A549 treated with dexamethasone at 1 μM for 4 hours (cell line): ENCODE results near the gene TMUB2. TPM values are rescaled to one million over a fixed set of nuclear protein-coding genes. Genes with fewer than 3 reads are reported as not detected.

Experiments
- total RNA-seq: library from RNA; stranded (reverse); fragments of 200-300 nt; extraction: Qiagen RNA extraction; gene quantifications from 5 replicates; pipeline ENCODE4 v1.2.3, GENCODE V29; 2022

Gene TMUB2
- total RNA-seq: 32.9 to 41.2 TPM (median 39.6 TPM) in 5 replicates

DNA sequence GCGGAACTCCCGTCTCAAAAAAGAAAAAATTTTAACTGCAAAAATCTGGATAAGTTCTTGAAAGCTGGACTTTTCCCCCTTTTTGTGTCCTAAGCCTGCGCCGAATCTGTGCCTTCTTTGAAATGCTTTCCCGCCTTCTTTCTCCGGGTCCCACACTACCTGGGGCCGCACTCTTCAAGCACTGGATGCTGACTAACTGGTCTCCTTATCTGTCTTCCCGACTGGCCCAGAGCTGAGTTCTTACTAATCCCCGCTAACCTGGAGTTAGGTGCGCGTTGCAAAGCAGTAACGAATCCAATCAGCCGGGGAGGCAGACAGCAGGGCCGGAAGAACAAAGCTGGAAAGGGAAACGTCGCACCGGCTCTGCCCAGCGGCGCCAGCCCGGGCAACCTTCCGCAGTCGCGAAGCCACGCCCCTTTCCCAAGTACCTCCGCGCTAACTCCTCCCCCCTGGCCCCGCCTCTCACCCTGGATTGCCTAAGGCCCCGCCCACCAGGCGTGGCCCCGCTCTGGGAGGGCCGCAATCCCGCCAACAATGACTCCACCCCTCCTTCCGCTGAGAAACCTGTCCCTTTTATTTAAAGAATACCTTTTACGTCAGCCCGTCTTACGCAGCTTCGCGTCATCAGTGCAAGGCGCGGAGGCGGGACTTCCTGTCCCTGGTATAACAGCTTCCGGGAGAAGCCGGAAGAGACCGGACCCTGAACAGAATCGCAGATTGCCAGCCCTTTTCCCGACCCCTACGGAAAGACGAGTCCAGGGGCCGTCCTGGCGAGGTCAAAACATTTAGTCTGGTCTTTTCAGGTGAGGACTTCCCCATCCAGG is at the start of gene TMUB2:
TSS of gene TMUB2 (plus strand) at position 666 of the 824 bp plus-strand sequence. CDS start 737 bp downstream, outside the sequence.

DNA sequence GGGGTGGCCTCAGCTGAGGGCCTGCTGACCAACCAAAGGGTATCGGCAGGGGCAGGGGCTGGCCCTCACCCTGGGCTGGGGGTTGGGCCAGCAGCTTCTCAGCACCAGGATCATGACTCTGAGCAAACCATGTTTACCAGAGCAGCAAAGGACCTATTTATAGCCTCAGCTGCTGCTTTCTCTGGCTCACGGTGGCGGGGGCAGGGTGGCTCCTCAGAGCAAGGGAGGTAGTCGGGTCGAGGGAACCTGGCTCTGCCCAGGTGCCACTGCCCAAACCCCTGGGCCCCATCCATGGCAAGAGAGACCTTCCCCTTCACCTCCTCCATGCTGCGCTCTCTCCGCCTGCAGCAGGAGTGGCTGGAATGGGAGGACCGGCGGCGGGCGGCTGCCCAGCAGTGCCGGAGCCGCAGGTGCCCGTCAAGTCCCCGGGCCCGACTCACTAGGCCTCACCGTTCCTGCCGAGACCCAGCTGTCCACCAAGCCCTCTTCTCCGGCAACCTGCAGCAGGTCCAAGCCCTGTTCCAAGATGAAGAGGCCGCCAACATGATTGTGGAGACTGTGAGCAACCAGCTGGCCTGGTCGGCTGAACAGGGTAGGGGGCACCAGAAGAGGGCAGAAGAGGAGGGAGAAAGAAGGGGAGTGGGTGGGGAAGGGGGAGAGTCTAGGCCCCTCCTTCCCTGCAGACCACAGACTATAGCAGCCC is 16.1 kb upstream of the TMUB2 start, which contains the start of gene ASB16:
TSS of gene ASB16 (plus strand) at position 206 of the 703 bp plus-strand sequence. CDS start at position 292, 86 bp downstream.

DNA sequence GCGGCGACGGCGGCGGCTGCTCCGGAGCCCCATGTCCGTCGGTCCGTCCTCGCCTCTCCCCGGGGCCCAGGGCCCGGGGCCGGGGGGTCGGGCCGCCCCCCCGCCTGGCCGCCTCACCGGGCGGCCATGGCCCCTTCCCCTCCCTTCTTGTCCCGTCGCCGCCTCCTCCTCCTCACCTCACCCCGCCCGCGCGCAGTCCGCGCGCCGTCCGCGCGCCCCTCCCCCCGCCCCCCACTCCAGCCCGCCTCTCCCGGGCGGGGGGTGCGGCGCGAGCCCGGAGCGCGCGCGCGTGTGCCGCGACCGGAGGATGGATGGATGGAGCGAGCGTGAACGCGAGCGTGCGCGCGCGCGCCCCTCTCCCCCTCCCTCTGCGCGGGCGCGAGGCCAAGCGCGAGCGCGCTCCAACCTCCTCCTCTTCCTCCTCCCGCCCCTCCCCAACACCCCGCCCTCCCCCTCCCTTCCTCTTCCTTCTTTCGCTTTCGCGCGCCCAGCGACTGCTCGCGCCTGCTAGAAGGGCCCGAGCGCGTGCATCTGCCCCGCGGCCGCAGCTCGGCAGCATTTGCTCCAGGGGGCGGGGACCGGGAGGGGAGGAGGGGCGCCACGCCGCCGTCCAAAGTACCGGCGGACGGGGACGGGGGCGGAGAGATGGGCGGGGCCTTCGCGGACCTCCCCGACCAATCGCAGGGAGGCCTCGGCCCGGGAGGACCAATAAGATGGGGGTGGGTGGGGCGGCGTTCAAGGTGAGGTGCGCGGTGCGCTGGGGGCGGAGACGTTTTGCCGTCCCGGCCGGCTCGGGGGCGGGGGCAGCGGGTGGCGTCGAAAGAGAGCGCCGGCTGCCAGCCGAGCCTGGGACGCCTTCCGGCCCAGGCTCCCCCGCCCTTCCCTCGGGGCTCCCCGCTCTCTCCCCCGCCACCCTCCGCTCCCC is 13.0 kb downstream of the TMUB2 start, which contains the start of gene ATXN7L3:
TSS of gene ATXN7L3 (minus strand) at position 332 of the 925 bp plus-strand sequence. CDS start 1,814 bp downstream, outside the sequence.

DNA sequence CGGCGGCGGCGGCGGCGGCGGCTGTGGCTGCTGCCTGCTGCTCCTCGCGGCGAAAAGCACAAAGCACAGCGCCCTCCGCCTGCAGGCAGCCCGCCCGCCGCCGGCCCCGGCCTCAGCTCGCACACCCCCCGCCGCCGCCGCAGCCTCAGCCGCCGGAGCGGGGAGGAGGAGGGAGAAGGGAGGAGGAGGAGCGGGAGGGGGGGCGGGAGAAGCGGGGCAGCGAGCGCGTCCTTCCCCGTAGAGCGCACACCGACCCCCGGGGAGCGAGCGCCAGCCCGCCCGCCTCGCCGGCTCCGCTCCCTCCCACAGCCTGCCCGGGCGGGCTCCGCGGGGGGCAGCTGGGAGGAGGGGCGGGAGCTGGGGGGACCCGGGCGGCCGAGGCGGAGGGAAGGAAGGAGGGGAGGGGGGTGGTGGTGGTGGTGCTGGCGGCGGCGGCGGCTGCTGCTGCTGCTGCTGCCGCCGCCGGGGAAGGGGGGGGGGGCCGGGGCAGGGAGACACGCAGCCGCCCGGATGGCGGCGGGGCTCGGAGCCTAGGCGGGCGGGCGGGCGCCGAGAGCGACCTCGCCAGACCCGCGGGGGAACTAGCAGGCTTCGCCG is 32.9 kb downstream of the TMUB2 start, which contains the start of gene UBTF:
TSS of gene UBTF (minus strand) at position 60 of the 597 bp plus-strand sequence. CDS start 1,446 bp downstream, outside the sequence.

Other genes with a start within 250 kb of the TMUB2 start
- not detected in 5 replicates for gene PPY, start 244.5 kb upstream of the TMUB2 start, total RNA-seq
- 0.21 TPM in 1 of 5 replicates, not detected in the others for gene PYY, start 233.0 kb upstream of the TMUB2 start, total RNA-seq
- gene NAGS, start 182.3 kb upstream of the TMUB2 start, total RNA-seq: 1.1 to 1.8 TPM (median 1.3 TPM) in 5 replicates
- gene TMEM101, start 172.0 kb upstream of the TMUB2 start, total RNA-seq: 24.7 to 29.9 TPM (median 27.8 TPM) in 5 replicates
- gene LSM12, start 120.3 kb upstream of the TMUB2 start, total RNA-seq: 53.5 to 59.5 TPM (median 56.0 TPM) in 5 replicates
- 121 to 179 TPM (median 173 TPM) in 5 replicates for gene G6PC3, start 116.2 kb upstream of the TMUB2 start, total RNA-seq
- 13.5 to 16.0 TPM (median 13.7 TPM) in 5 replicates for gene HDAC5, start 63.3 kb upstream of the TMUB2 start, total RNA-seq
- gene HROB, start 45.0 kb upstream of the TMUB2 start, total RNA-seq: 8.4 to 11.8 TPM (median 10.5 TPM) in 5 replicates
- gene ASB16, start 16.3 kb upstream of the TMUB2 start, total RNA-seq: 0.05 to 0.07 TPM (median 0.06 TPM) in 3 of 5 replicates, not detected in the others
- 53.1 to 65.4 TPM (median 64.4 TPM) in 5 replicates for gene ATXN7L3, start 12.9 kb downstream of the TMUB2 start, total RNA-seq
- 77.3 to 96.3 TPM (median 93.7 TPM) in 5 replicates for gene UBTF, start 32.7 kb downstream of the TMUB2 start, total RNA-seq
- 0.02 TPM in 2 of 5 replicates, not detected in the others for gene SLC4A1, start 81.2 kb downstream of the TMUB2 start, total RNA-seq
- gene RUNDC3A, start 121.6 kb downstream of the TMUB2 start, total RNA-seq: 0.39 to 1.1 TPM (median 0.81 TPM) in 5 replicates
- 132 to 205 TPM (median 188 TPM) in 5 replicates for gene SLC25A39, start 137.9 kb downstream of the TMUB2 start, total RNA-seq
- 188 to 253 TPM (median 225 TPM) in 5 replicates for gene GRN, start 158.3 kb downstream of the TMUB2 start, total RNA-seq
- 2.3 to 4.2 TPM (median 3.4 TPM) in 5 replicates for gene FAM171A2, start 176.9 kb downstream of the TMUB2 start, total RNA-seq
- 1.1 to 2.3 TPM (median 1.4 TPM) in 5 replicates for gene ITGA2B, start 202.7 kb downstream of the TMUB2 start, total RNA-seq